Omental fat pad (tissue), 4 donors: ENCODE data around the gene SLC35B2. TPM values are rescaled to one million over a fixed set of nuclear protein-coding genes. Genes with fewer than 3 reads are reported as not detected.

Experiments used
- ATAC-seq: fragments of 150-250 bp; one replicate; pipeline ENCODE4 v1.9.1; 2016; ENCODE audit warnings: mild to moderate bottlenecking, moderate library complexity; ENCODE audit not compliant: low FRiP score
- DNase-seq: peaks from one replicate; pipeline ENCODE4 v3.0.0-alpha.2; 2019; ENCODE audit warnings: low spot score
- total RNA-seq, 4 donors: library from RNA; depleted of rRNA; stranded (reverse); fragments of >200 nt; gene quantifications; one replicate each; pipeline ENCODE4 v1.1.0, GENCODE V29; 2016
- TF ChIP-seq, protein P1 (sequence below), 3 donors: fragments of 450-650 bp; IDR thresholded peaks; one replicate each; pipeline ENCODE4 v1.5.1; 2016 to 2017; ENCODE audit warnings: antibody characterized with exemption in 3 of 3, mild to moderate bottlenecking in 3 of 3, moderate library complexity in 2 of 3

Gene SLC35B2
- total RNA-seq, 4 donors from 2014 or later = 25.3 to 31.9 (median 30.4) TPM

GRCh38 chr6:44271914-44272313 lies 14.6 kb upstream of the SLC35B2 start:
- no peak for ATAC-seq
- TF ChIP-seq, protein P1, sequence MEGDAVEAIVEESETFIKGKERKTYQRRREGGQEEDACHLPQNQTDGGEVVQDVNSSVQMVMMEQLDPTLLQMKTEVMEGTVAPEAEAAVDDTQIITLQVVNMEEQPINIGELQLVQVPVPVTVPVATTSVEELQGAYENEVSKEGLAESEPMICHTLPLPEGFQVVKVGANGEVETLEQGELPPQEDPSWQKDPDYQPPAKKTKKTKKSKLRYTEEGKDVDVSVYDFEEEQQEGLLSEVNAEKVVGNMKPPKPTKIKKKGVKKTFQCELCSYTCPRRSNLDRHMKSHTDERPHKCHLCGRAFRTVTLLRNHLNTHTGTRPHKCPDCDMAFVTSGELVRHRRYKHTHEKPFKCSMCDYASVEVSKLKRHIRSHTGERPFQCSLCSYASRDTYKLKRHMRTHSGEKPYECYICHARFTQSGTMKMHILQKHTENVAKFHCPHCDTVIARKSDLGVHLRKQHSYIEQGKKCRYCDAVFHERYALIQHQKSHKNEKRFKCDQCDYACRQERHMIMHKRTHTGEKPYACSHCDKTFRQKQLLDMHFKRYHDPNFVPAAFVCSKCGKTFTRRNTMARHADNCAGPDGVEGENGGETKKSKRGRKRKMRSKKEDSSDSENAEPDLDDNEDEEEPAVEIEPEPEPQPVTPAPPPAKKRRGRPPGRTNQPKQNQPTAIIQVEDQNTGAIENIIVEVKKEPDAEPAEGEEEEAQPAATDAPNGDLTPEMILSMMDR (IDR thresholded peaks at IDR 0.05) = no peak
- DNase-seq = no peak

GRCh38 chr6:44271406-44271723 lies 14.0 kb upstream of the SLC35B2 start:
- DNase-seq (no peak), ATAC-seq (no peak)
- TF ChIP-seq, protein P1 (IDR thresholded peaks at IDR 0.05) = no peak

GRCh38 chr6:44270526-44271405 lies 13.4 kb upstream of the SLC35B2 start:
- TF ChIP-seq, protein P1 (IDR thresholded peaks at IDR 0.05) = no peak
- ATAC-seq = no peak
- DNase-seq = no peak

- TF ChIP-seq, protein P1 (IDR thresholded peaks at IDR 0.05) = no peak
- DNase-seq = no peak
- no peak for ATAC-seq
These were observed 12.7 kb upstream of the SLC35B2 start, which contains the start of gene TMEM151B for GRCh38 chr6:44269921-44270525. Gene TMEM151B (plus strand): TSS chr6:44270450. CDS start chr6:44270743, 293 bp downstream.

DNA sequence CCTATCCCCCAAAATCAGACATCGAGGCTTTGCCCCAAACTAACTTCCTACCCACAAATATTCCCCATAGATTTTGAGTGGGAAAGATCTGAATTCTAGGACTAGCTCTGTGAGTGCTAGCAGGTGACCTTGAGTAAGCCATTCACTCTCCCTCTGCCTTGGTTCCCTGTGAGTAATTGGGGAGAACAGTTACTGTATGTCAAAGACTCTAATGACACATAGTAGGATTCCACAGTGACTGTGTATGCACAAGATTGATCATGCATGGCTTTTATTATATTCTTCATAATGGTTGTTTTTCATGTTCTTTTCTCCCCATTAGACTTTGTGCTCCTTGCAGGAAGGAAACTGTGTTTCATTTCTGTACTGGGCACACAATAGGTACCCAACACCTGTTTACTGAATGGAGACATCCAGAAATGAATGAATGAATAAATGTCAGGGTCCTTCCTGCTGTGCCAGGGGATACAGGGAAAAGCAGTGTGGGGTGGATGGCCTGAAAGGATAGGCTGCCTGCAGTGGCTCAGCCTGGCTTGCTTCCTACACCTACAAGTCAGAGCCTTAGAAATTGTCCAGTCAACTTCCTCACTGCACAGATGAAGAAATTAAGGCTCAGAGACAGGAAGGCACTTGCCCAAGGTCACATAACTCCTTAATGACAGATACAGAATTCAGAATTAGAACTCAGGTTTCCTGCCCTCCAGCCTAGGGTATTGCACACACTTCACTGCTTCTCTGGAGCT lies 12.0 kb upstream of the SLC35B2 start:
- ATAC-seq (no peak), DNase-seq (no peak)
- TF ChIP-seq, protein P1 (IDR thresholded peaks at IDR 0.05) = no peak

GRCh38 chr6:44268095-44268628 lies 10.8 kb upstream of the SLC35B2 start:
- TF ChIP-seq, protein P1 (IDR thresholded peaks at IDR 0.05) = peak in 1 of 3 donors; percentile 78
- ATAC-seq (no peak), DNase-seq (no peak)
